ENCODE results near the gene ART3. TPM values are rescaled to one million over a fixed set of nuclear protein-coding genes. Genes with fewer than 3 reads are reported as not detected.

The ART3 gene
- total and polyA plus RNA-seq, 9 of the 15 experiments (the other 6 are each of a cell fraction or from before 2014, with no cell fraction given), result 0.69 to 1.4 (median 1.1) TPM; not detected in 1

- no peak for FAIRE-seq
- POLR2A ChIA-PET, result no interaction called here
- no TSS peak for BruUV-seq (replicated peaks)
Measured at GRCh38 chr4:76160355-76160754, 85.8 kb downstream of the ART3 start.

More at GRCh38 chr4:76160355-76160754, 85.8 kb downstream of the ART3 start:
- H3K79me2 ChIP-seq (ENCODE audit: control insufficient read depth, insufficient read depth, low read length), result no peaks in the 10 kb centered on the region
- intact Hi-C loops (cut with micrococcal nuclease) (no loop called here), in situ Hi-C loops (cut with MboI) (no loop called here)
- 0% methylated on average over 2 of the region's 2 CpGs for WGBS (ENCODE audit: insufficient coverage, low coverage, missing lambda C conversion rate)
- DNase-seq (ENCODE audit: extremely low read depth in 1 of 4, low spot score in 3 of 4) (no peak), ATAC-seq (no peak)
- no peaks in the 10 kb centered on the region for H4K20me1 ChIP-seq (replicated peaks; ENCODE audit: control insufficient read depth, insufficient read depth, low read length)
- no peak overlapping the region for H3K27ac ChIP-seq (ENCODE audit: extremely low read depth, low read depth, low read length)
- peaks cover 16% of the 10 kb centered on the region; the same call in 2 of the 3 replicates for H3K36me3 ChIP-seq (ENCODE audit: control insufficient read depth, insufficient read depth, low read length)
- no peaks in the 10 kb centered on the region for H3K9me1 ChIP-seq (ENCODE audit: control insufficient read depth, insufficient read depth, low read length)
- no peak overlapping the region for H2AFZ ChIP-seq (ENCODE audit: low read depth, low read length)
- H3K9ac ChIP-seq (ENCODE audit: insufficient read depth in 1 of 2, low read depth in 2 of 2, low read length in 2 of 2), result no peak overlapping the region
- no peaks in the 10 kb centered on the region for H3K4me1 ChIP-seq (replicated peaks in 1 of 2; ENCODE audit: control insufficient read depth in 2 of 2, insufficient read depth in 2 of 2, low read length in 2 of 2)
- CTCF ChIA-PET (ENCODE audit: low intra/inter-chr PET ratio), result no interaction called here
- no peak overlapping the region for H3K4me2 ChIP-seq (ENCODE audit: insufficient read depth, low read length)
- TF ChIP-seq CEBPB (tag; IDR thresholded peaks at IDR 0.05) (peak; percentile 8; the same call in 1 of the 2 replicates), MEIS2 (IDR thresholded peaks at IDR 0.05; ENCODE audit: partially characterized antibody) (peak; percentile 92), HOXB6 (CRISPR knock-in tag; IDR thresholded peaks at IDR 0.05; ENCODE audit: borderline replicate concordance) (no peak), NCOA4 (IDR thresholded peaks at IDR 0.05; ENCODE audit: partially characterized antibody) (no peak), GABPA (tag; conservative IDR thresholded peaks at IDR 0.05; ENCODE audit: low read depth) (0 out of 2 replicates have a peak, but pooled peaks have one; percentile 22), ZNF121 (CRISPR knock-in tag; conservative IDR thresholded peaks at IDR 0.05) (no peak), ETV1 (tag; conservative IDR thresholded peaks at IDR 0.05; ENCODE audit: low read depth) (peak; percentile 72), JUN (IDR thresholded peaks at IDR 0.05; ENCODE audit: borderline replicate concordance, low read depth, low read length) (no peak), JUN (CRISPR knock-in tag; IDR thresholded peaks at IDR 0.05; ENCODE audit: borderline replicate concordance) (no peak), SNIP1 (IDR thresholded peaks at IDR 0.05; ENCODE audit: low read depth) (no peak), MAZ (CRISPR knock-in tag; conservative IDR thresholded peaks at IDR 0.05 in 1 of 2, IDR thresholded peaks at IDR 0.05 in 1 of 2) (no peak), NFE2L1 (tag; IDR thresholded peaks at IDR 0.05; ENCODE audit: borderline replicate concordance, low read depth) (no peak), ZNF41 (CRISPR knock-in tag; conservative IDR thresholded peaks at IDR 0.05) (no peak)
- TF ChIP-seq, protein P1, sequence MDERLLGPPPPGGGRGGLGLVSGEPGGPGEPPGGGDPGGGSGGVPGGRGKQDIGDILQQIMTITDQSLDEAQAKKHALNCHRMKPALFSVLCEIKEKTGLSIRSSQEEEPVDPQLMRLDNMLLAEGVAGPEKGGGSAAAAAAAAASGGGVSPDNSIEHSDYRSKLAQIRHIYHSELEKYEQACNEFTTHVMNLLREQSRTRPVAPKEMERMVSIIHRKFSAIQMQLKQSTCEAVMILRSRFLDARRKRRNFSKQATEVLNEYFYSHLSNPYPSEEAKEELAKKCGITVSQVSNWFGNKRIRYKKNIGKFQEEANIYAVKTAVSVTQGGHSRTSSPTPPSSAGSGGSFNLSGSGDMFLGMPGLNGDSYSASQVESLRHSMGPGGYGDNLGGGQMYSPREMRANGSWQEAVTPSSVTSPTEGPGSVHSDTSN (CRISPR knock-in tag; IDR thresholded peaks at IDR 0.05; ENCODE audit: low read depth), result no peak
- TF ChIP-seq, protein P1 (tag; conservative IDR thresholded peaks at IDR 0.05; ENCODE audit: low read depth), result peak; percentile 87
- TF ChIP-seq, protein P2, sequence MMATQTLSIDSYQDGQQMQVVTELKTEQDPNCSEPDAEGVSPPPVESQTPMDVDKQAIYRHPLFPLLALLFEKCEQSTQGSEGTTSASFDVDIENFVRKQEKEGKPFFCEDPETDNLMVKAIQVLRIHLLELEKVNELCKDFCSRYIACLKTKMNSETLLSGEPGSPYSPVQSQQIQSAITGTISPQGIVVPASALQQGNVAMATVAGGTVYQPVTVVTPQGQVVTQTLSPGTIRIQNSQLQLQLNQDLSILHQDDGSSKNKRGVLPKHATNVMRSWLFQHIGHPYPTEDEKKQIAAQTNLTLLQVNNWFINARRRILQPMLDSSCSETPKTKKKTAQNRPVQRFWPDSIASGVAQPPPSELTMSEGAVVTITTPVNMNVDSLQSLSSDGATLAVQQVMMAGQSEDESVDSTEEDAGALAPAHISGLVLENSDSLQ (IDR thresholded peaks at IDR 0.05), result peak; percentile 87
- no peak overlapping the region for H3K4me3 ChIP-seq
- H3K27me3 ChIP-seq (ENCODE audit: control insufficient read depth in 2 of 2, insufficient read depth in 2 of 2, low read length in 2 of 2), result no peaks in the 10 kb centered on the region
- H3K9me3 ChIP-seq (replicated peaks; ENCODE audit: control insufficient read depth, insufficient read depth, low read depth, low read length), result no peaks in the 10 kb centered on the region
